Measurements from ENCODE around the gene DCAF6. TPM values are rescaled to one million over a fixed set of nuclear protein-coding genes. Genes with fewer than 3 reads are reported as not detected.

The DCAF6 gene
- total RNA-seq, 1 experiment from 2014 or later: 41.9 TPM

DNA sequence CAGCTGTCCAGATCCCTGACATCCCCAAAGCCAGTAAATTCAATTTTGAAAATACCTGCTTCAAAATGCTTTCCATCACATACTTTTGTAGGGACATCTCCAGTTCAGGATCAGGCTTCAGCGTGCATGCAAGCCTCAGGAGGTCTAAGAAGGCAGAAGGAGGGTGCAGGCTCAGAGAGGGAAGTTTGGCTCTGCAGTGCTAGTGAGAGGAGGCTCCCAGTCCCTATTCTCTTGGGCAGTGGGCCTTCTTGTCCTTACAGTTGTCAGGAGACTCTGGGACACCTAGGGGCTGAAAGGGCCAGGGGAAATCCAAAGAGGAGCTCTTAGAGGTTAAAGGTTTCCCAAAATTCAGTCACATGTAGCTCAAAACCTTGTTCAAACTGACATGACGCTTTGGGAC is 42.7 kb upstream of the DCAF6 start:
- no peak for DNase-seq
- H3K9me3 Mint-ChIP-seq (ENCODE audit: unreplicated experiment): no peaks in the 10 kb centered on the region
- peaks cover 4% of the 10 kb centered on the region for H3K36me3 Mint-ChIP-seq (ENCODE audit: insufficient read depth, unreplicated experiment)
- H3K4me1 ChIP-seq: peaks cover 14% of the 10 kb centered on the region
- H3K4me3 ChIP-seq (ENCODE audit: low read depth, low read length): no peak overlapping the region
- TF ChIP-seq, protein P1, sequence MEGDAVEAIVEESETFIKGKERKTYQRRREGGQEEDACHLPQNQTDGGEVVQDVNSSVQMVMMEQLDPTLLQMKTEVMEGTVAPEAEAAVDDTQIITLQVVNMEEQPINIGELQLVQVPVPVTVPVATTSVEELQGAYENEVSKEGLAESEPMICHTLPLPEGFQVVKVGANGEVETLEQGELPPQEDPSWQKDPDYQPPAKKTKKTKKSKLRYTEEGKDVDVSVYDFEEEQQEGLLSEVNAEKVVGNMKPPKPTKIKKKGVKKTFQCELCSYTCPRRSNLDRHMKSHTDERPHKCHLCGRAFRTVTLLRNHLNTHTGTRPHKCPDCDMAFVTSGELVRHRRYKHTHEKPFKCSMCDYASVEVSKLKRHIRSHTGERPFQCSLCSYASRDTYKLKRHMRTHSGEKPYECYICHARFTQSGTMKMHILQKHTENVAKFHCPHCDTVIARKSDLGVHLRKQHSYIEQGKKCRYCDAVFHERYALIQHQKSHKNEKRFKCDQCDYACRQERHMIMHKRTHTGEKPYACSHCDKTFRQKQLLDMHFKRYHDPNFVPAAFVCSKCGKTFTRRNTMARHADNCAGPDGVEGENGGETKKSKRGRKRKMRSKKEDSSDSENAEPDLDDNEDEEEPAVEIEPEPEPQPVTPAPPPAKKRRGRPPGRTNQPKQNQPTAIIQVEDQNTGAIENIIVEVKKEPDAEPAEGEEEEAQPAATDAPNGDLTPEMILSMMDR (IDR thresholded peaks at IDR 0.05; ENCODE audit: insufficient read depth in 1 of 2, low read depth in 1 of 2, low read length in 1 of 2, severe bottlenecking in 1 of 2, unreplicated experiment in 1 of 2): no peak
- CTCF ChIA-PET: no interaction called here
- H3K27ac Mint-ChIP-seq (ENCODE audit: unreplicated experiment): no peak overlapping the region
- intact Hi-C loops (cut with micrococcal nuclease; ENCODE audit: unreplicated experiment): no loop called here
- H3K36me3 ChIP-seq (ENCODE audit: control insufficient read depth, insufficient read depth, low read length): no peaks in the 10 kb centered on the region
- no TSS peak for BruUV-seq (replicated peaks)
- no peak overlapping the region for H3K4me3 Mint-ChIP-seq (ENCODE audit: unreplicated experiment)
- no peaks in the 10 kb centered on the region for H3K27me3 Mint-ChIP-seq (ENCODE audit: insufficient read depth, unreplicated experiment)
- H3K9me3 ChIP-seq: no peaks in the 10 kb centered on the region
- peaks cover 12% of the 10 kb centered on the region for H3K4me1 Mint-ChIP-seq (ENCODE audit: low read depth, unreplicated experiment)
- POLR2A ChIA-PET: no interaction called here
- no peaks in the 10 kb centered on the region for H3K27me3 ChIP-seq (replicated peaks; ENCODE audit: control insufficient read depth, insufficient read depth, low read length)

DNA sequence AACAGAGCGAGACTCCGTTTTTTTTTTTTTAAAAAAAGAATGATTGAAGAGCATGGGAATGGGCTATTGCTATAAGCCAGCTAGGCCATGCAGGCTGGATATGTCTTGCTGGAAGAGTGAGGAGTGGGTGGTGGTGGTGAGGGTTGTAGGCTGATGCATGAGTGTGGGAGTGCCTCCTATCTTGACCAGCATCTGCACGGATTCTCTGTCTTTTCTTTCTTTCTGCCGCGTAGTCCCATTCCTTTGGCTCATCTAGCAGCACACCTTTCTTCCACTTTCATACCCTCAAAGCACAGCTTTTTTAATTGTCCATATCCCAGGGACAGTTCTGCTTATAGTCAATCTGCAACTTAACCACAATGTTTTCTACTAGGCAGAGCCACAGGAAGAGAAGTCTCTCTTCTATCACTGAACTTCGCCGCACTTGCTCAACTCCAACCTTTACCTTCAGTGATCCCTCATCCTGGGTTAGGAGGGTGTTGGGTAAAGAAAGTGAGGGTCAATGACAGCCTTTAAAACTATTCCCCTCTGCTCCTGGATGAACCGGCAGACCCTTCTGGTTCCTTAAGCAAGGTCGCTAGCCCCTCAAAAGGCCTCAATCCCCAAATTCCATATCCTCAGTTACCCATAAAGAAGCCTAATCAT is 37.8 kb upstream of the DCAF6 start:
- no peak for DNase-seq
- Mint-ChIP-seq H3K4me3 (ENCODE audit: unreplicated experiment) (no peak overlapping the region), H3K27me3 (ENCODE audit: insufficient read depth, unreplicated experiment) (no peaks in the 10 kb centered on the region), H3K4me1 (ENCODE audit: low read depth, unreplicated experiment) (peaks cover 8% of the 10 kb centered on the region), H3K36me3 (ENCODE audit: insufficient read depth, unreplicated experiment) (peaks cover 6% of the 10 kb centered on the region), H3K9me3 (ENCODE audit: unreplicated experiment) (no peaks in the 10 kb centered on the region), H3K27ac (ENCODE audit: unreplicated experiment) (no peak overlapping the region)
- no peaks in the 10 kb centered on the region for H3K9me3 ChIP-seq
- CTCF ChIA-PET: no interaction called here
- H3K27me3 ChIP-seq (replicated peaks; ENCODE audit: control insufficient read depth, insufficient read depth, low read length): no peaks in the 10 kb centered on the region
- POLR2A ChIA-PET: interaction anchor here (0.6 kb wide), 1 partner anchor 124 kb away, joined by 4 read pairs; no protein-coding TSS in a partner anchor
- BruUV-seq (replicated peaks): no TSS peak
- no peaks in the 10 kb centered on the region for H3K36me3 ChIP-seq (ENCODE audit: control insufficient read depth, insufficient read depth, low read length)
- intact Hi-C loops (cut with micrococcal nuclease; ENCODE audit: unreplicated experiment): no loop called here
- no peaks in the 10 kb centered on the region; the same call in 1 of the 2 replicates for H3K4me1 ChIP-seq
- TF ChIP-seq, protein P1 (IDR thresholded peaks at IDR 0.05; ENCODE audit: insufficient read depth in 1 of 2, low read depth in 1 of 2, low read length in 1 of 2, severe bottlenecking in 1 of 2, unreplicated experiment in 1 of 2): no peak
- no peak overlapping the region for H3K4me3 ChIP-seq (ENCODE audit: low read depth, low read length)

DNA sequence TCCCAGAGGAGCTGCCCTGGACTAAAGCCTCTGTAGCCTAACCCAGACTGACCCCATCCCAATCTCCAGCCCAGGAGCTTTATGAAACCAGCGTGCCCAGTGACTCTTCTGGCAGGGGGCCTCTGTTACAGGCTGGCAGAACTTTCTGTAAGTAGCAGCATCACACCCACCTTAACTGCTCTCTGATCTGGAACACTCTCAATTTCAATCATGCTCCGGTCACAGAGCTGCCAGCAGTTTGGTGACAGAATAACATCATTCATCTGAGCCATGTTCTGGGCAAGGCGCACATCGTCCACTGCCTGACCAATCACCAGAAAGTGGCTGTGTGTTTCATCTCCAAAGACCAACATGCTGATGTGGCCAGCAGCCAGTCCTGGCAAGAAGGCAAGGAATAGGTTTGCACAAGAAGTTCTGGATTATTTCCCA is 37.2 kb upstream of the DCAF6 start:
- H3K36me3 Mint-ChIP-seq (ENCODE audit: insufficient read depth, unreplicated experiment): peaks cover 6% of the 10 kb centered on the region
- BruUV-seq (replicated peaks): no TSS peak
- ChIA-PET CTCF (no interaction called here), POLR2A (interaction anchor here (0.6 kb wide), 1 partner anchor 124 kb away, joined by 4 read pairs; no protein-coding TSS in a partner anchor)
- Histone ChIP-seq H3K4me1 (no peaks in the 10 kb centered on the region; the same call in 1 of the 2 replicates), H3K4me3 (ENCODE audit: low read depth, low read length) (no peak overlapping the region), H3K9me3 (no peaks in the 10 kb centered on the region), H3K27me3 (replicated peaks; ENCODE audit: control insufficient read depth, insufficient read depth, low read length) (no peaks in the 10 kb centered on the region), H3K36me3 (ENCODE audit: control insufficient read depth, insufficient read depth, low read length) (no peaks in the 10 kb centered on the region)
- no peaks in the 10 kb centered on the region for H3K27me3 Mint-ChIP-seq (ENCODE audit: insufficient read depth, unreplicated experiment)
- no peaks in the 10 kb centered on the region for H3K9me3 Mint-ChIP-seq (ENCODE audit: unreplicated experiment)
- TF ChIP-seq, protein P1 (IDR thresholded peaks at IDR 0.05; ENCODE audit: insufficient read depth in 1 of 2, low read depth in 1 of 2, low read length in 1 of 2, severe bottlenecking in 1 of 2, unreplicated experiment in 1 of 2): no peak
- H3K4me3 Mint-ChIP-seq (ENCODE audit: unreplicated experiment): no peak overlapping the region
- H3K27ac Mint-ChIP-seq (ENCODE audit: unreplicated experiment): no peak overlapping the region
- no peak for DNase-seq
- peaks cover 9% of the 10 kb centered on the region for H3K4me1 Mint-ChIP-seq (ENCODE audit: low read depth, unreplicated experiment)
- intact Hi-C loops (cut with micrococcal nuclease; ENCODE audit: unreplicated experiment): no loop called here
